BLaER1 treated with 17β-estradiol and CSF1 and Interleukin-3, amounts not matched to agents 10 nM and 100 nM (cell line): Measurements from ENCODE around the gene UNC45A.
"Not testable (repeated sequence)": the region's sequence is repeated elsewhere in the genome, so short reads cannot be mapped to it uniquely, and the experiment has no call there.

Experiments
- H3K27ac ChIP-seq, 11 experiments: shearing (Covaris generic); formaldehyde crosslinking; 2 replicates each; pipeline ENCODE4 v1.8.1; 2022
- H3K27me3 ChIP-seq, 11 experiments: shearing (Covaris generic); formaldehyde crosslinking; 2 replicates each; pipeline ENCODE4 v1.8.1; 2022
- H3K36me3 ChIP-seq, 11 experiments: shearing (Covaris generic); formaldehyde crosslinking; 2 replicates each; pipeline ENCODE4 v1.8.1; 2022
- H3K4me1 ChIP-seq, 10 experiments: shearing (Covaris generic); formaldehyde crosslinking; 2 replicates each; pipeline ENCODE4 v1.8.1; 2022
- H3K4me2 ChIP-seq, 11 experiments: shearing (Covaris generic); formaldehyde crosslinking; 2 replicates each; pipeline ENCODE4 v1.8.1; 2022
- H3K4me3 ChIP-seq, 10 experiments: shearing (Covaris generic); formaldehyde crosslinking; 2 replicates each; pipeline ENCODE4 v1.8.1; 2022
- H3K9ac ChIP-seq, 11 experiments: shearing (Covaris generic); formaldehyde crosslinking; 2 replicates each; pipeline ENCODE4 v1.8.1; 2022
- H3K9me3 ChIP-seq, 11 experiments: shearing (Covaris generic); formaldehyde crosslinking; replicated peaks in 1 of 11; 2 replicates each; pipeline ENCODE4 v1.8.1; 2022
- H4K20me1 ChIP-seq, 11 experiments: shearing (Covaris generic); formaldehyde crosslinking; 2 replicates each; pipeline ENCODE4 v1.8.1; 2022
- Cebpa-rat ChIP-seq, 11 experiments: shearing (Covaris generic); IDR thresholded peaks; 2 replicates each; pipeline ENCODE4 v1.8.1; 2022

Gene UNC45A

DNA sequence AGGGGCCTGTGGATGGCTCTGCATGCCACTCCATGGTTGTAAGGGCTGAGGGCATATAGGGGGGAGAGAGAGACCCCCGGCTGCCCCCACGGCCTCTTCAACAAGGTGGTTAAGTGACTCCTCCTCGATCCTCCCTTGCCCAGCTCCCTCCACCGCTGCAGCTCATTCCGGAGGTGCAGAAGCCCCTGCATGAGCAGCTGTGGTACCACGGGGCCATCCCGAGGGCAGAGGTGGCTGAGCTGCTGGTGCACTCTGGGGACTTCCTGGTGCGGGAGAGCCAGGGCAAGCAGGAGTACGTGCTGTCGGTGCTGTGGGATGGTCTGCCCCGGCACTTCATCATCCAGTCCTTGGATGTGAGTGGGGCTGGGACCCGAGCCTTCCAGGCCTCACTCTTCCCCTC, 44.2 kb upstream of the UNC45A start:
- H3K4me1 ChIP-seq, result peaks cover 9 to 42% (median 21%) of the 10 kb centered on the region in 10 experiments
- H3K4me3 ChIP-seq, result no peak overlapping the region
- H4K20me1 ChIP-seq, result peaks cover 4 to 97% (median 52%) of the 10 kb centered on the region in 11 experiments; a peak in 15 of 22 replicates
- no peak overlapping the region for H3K27ac ChIP-seq
- peaks cover 80 to 97% (median 94%) of the 10 kb centered on the region in 11 experiments for H3K36me3 ChIP-seq
- H3K4me2 ChIP-seq, result no peak overlapping the region
- H3K9me3 ChIP-seq, result no peaks in the 10 kb centered on the region
- 0 out of 22 replicates have a peak overlapping the region, but pooled peaks of 1 of the 11 experiments have one; percentile 34 for H3K9ac ChIP-seq
- H3K27me3 ChIP-seq, result no peaks in the 10 kb centered on the region
- no peak for TF ChIP-seq Cebpa-rat (IDR thresholded peaks at IDR 0.05)

DNA sequence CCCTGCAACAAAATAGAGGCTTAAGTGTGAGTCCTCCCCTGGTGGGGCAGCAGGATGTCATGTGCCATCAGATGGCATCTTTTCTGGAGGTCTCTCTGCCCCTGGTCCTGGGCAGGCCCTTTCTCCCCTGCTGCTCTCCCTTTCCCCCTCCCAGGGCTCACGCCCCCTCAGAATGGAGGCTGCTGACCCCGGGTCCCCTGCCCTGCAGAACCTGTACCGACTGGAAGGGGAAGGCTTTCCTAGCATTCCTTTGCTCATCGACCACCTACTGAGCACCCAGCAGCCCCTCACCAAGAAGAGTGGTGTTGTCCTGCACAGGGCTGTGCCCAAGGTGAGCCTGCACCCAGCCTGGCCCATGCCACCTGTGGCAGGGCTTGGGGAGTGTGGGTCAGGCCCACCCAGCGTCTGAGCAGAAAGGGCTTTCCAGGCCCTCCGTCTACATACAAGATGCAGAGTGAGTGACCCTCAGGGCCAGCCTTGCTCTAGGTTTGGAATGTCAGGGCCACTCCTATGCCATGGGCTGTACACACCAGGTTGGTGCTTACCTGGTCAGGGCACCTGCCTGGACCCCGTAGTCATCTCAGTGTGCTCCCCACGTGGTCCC, 43.6 kb upstream of the UNC45A start:
- no peak for TF ChIP-seq Cebpa-rat (IDR thresholded peaks at IDR 0.05)
- H3K4me2 ChIP-seq, result no peak overlapping the region

DNA sequence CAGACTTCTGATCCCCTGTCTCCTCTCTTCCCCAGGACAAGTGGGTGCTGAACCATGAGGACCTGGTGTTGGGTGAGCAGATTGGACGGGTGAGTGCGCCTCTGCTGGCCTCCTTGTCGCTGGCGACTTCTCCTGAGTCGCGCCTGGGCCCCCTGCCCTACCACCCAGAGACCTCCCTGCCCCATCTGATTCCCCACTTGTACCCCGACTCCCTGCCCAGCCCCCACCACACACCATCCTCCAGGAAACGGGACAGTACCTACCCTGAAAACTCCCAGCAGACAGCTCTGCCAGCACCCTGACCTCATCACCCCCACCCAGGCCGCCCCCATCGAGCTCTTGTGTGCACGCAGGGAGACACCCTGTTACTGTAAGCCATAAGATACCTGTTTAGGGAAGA, 43.1 kb upstream of the UNC45A start:
- no peak overlapping the region for H3K4me2 ChIP-seq
- H3K9me3 ChIP-seq, result no peaks in the 10 kb centered on the region
- H3K4me3 ChIP-seq, result no peak overlapping the region
- H3K27me3 ChIP-seq, result no peaks in the 10 kb centered on the region
- H3K36me3 ChIP-seq, result peaks cover 77 to 96% (median 93%) of the 10 kb centered on the region in 11 experiments
- H4K20me1 ChIP-seq, result peaks cover 0 to 92% (median 43%) of the 10 kb centered on the region in 11 experiments; a peak in 15 of 22 replicates
- no peak overlapping the region for H3K9ac ChIP-seq
- no peak for TF ChIP-seq Cebpa-rat (IDR thresholded peaks at IDR 0.05)
- H3K27ac ChIP-seq, result no peak overlapping the region
- peaks cover 6 to 45% (median 21%) of the 10 kb centered on the region in 10 experiments for H3K4me1 ChIP-seq

More for the DNA sequence above, 43.6 kb upstream of the UNC45A start:
- H3K9me3 ChIP-seq, result no peaks in the 10 kb centered on the region
- no peak overlapping the region for H3K27ac ChIP-seq
- peaks cover 83 to 100% (median 98%) of the 10 kb centered on the region in 11 experiments for H3K36me3 ChIP-seq
- H4K20me1 ChIP-seq, result peaks cover 2 to 98% (median 48%) of the 10 kb centered on the region in 11 experiments; a peak in 15 of 22 replicates
- H3K4me1 ChIP-seq, result peaks cover 4 to 45% (median 20%) of the 10 kb centered on the region in 10 experiments; a peak in 19 of 20 replicates
- H3K27me3 ChIP-seq, result no peaks in the 10 kb centered on the region
- 0 out of 22 replicates have a peak overlapping the region, but pooled peaks of 1 of the 11 experiments have one; percentile 19 for H3K9ac ChIP-seq
- no peak overlapping the region for H3K4me3 ChIP-seq

DNA sequence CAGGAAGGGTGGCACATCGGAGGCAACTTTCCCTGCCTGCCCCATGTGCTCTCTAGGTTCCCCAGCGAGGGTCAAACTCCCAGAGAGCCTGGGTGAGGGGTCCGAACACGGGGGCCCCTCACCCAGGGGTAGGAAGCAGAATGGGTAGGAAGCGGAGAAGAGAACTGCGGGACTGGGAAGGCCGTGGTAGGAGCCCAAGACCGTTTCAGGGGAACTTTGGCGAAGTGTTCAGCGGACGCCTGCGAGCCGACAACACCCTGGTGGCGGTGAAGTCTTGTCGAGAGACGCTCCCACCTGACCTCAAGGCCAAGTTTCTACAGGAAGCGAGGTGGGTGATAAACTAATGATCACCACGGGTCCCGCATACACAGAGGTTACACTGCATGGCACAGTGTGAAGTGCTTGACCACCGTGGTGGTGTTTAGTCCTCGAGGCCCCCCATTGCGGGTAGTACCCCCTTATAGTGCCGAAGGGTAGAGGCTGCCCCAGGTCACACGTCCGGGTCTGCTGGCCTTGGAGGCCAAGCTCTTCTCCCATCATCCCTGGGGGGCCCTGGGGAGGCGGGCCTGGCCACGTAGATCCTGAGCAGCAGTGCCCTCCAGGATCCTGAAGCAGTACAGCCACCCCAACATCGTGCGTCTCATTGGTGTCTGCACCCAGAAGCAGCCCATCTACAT, 42.4 kb upstream of the UNC45A start:
- no peak overlapping the region for H3K4me3 ChIP-seq
- H3K27ac ChIP-seq, result no peak overlapping the region
- no peak for TF ChIP-seq Cebpa-rat (IDR thresholded peaks at IDR 0.05)
- no peaks in the 10 kb centered on the region for H3K27me3 ChIP-seq
- H3K36me3 ChIP-seq, result peaks cover 72 to 89% (median 87%) of the 10 kb centered on the region in 11 experiments
- no peaks in the 10 kb centered on the region for H3K9me3 ChIP-seq
- H4K20me1 ChIP-seq, result peaks cover 0 to 86% (median 36%) of the 10 kb centered on the region in 11 experiments; a peak in 14 of 22 replicates
- H3K9ac ChIP-seq, result no peak overlapping the region
- H3K4me2 ChIP-seq, result no peak overlapping the region
- peaks cover 12 to 45% (median 24%) of the 10 kb centered on the region in 10 experiments for H3K4me1 ChIP-seq

DNA sequence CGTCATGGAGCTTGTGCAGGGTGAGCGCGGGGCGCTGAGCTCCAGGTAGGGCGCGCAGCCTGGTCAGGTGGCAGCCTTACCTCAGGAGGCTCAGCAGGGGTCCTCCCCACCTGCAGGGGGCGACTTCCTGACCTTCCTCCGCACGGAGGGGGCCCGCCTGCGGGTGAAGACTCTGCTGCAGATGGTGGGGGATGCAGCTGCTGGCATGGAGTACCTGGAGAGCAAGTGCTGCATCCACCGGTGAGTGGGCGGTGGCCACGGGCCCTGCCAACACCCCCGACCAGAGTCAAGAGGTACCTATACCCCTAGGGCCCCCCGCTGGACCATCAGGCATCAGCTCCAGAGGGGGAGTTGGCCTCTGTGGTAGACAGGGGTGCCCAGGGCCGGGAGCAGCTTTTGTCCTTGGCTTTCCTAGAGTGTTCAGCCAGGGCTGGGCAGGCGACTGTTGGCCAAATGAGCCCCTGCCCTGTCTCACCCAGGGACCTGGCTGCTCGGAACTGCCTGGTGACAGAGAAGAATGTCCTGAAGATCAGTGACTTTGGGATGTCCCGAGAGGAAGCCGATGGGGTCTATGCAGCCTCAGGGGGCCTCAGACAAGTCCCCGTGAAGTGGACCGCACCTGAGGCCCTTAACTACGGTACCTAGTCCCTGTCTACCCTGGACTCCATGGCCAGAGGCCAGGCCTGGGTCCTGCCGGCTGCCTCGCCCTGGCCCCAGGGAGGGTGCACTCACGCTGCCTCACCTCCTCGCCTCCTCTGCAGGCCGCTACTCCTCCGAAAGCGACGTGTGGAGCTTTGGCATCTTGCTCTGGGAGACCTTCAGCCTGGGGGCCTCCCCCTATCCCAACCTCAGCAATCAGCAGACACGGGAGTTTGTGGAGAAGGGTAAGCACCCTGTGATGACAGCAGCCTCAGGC, 41.7 kb upstream of the UNC45A start:
- Histone ChIP-seq H3K9ac (peak overlapping the region in 1 of 11 experiments; percentile 42; a peak in 1 of 22 replicates), H3K4me2 (no peak overlapping the region), H3K36me3 (peaks cover 69 to 84% (median 79%) of the 10 kb centered on the region in 11 experiments), H3K27me3 (no peaks in the 10 kb centered on the region), H3K4me1 (peaks cover 18 to 37% (median 26%) of the 10 kb centered on the region in 10 experiments), H3K27ac (no peak overlapping the region), H3K4me3 (no peak overlapping the region), H4K20me1 (peaks cover 0 to 78% (median 34%) of the 10 kb centered on the region in 11 experiments; a peak in 14 of 22 replicates), H3K9me3 (no peaks in the 10 kb centered on the region)
- no peak for TF ChIP-seq Cebpa-rat (IDR thresholded peaks at IDR 0.05)

DNA sequence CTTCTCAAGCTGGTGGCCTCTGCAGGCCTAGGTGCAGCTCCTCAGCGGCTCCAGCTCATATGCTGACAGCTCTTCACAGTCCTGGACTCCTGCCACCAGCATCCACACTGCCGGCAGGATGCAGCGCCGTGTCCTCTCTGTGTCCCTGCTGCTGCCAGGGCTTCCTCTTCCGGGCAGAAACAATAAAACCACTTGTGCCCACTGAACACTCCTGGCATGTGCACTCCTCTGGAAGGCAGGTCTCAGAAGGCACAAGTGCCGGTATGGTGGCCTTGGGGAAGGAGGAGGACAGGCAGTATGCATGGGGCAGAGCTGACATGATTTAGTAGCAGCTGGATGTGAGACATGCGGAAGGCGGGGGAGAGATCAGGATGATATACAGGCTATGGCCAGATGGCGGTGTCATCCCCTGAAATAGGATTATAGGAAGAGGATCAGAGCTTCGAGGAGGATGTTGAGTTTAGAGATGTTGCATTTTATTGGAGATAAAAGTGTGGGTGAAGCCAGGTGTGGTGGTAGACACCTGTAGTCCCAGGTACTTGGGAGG, 39.4 kb upstream of the UNC45A start:
- no peak overlapping the region for H3K4me3 ChIP-seq
- H3K9ac ChIP-seq, result peak overlapping the region in 3 of 11 experiments; percentile 5 to 50 (median 37); a peak in 3 of 22 replicates

DNA sequence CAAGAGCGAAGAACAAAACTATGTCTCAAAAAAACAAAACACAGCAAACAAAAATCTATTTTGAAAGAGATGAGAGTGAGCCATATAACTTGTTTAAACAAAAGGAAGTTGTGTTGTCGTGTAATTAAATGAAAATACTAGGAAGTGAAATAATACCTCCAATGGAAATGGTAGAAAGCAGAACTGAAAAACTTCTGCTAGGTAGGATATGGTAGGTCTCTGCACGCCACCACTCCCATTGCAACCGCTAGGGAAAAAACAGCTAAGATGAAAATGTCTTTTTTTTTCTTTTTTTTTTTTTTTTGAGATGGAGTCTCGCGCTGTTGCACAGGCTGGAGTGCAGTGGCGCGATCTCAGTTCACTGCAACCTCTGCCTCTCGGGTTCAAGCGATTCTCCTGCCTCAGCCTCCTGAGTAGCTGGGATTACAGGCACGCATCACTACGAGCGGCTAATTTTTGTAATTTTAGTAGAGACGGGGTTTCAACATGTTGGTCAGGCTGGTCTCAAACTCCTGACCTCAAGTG, 37.9 kb upstream of the UNC45A start:
- not testable (repeated sequence) for H3K4me3 ChIP-seq, H3K27me3 ChIP-seq, H3K9ac ChIP-seq, H3K9me3 ChIP-seq
- peak overlapping the region; percentile 42 to 77 (median 63) for H3K4me2 ChIP-seq
- H3K27ac ChIP-seq, result peak overlapping the region in 7 of 11 experiments; percentile 4 to 59 (median 35); a peak in 7 of 22 replicates
- peaks cover 36 to 48% (median 43%) of the 10 kb centered on the region in 11 experiments for H3K36me3 ChIP-seq
- peaks cover 28 to 49% (median 35%) of the 10 kb centered on the region in 10 experiments for H3K4me1 ChIP-seq
- peaks cover 0 to 41% (median 11%) of the 10 kb centered on the region in 11 experiments; a peak in 10 of 22 replicates for H4K20me1 ChIP-seq

More for the DNA sequence above, 39.4 kb upstream of the UNC45A start:
- Histone ChIP-seq H3K4me2 (peak overlapping the region in 5 of 11 experiments; percentile 2 to 77 (median 61); a peak in 5 of 22 replicates), H3K27me3 (no peaks in the 10 kb centered on the region), H3K9me3 (no peaks in the 10 kb centered on the region), H3K4me1 (peaks cover 18 to 37% (median 26%) of the 10 kb centered on the region in 10 experiments), H3K36me3 (peaks cover 52 to 64% (median 58%) of the 10 kb centered on the region in 11 experiments), H3K27ac (no peak overlapping the region), H4K20me1 (peaks cover 0 to 57% (median 18%) of the 10 kb centered on the region in 11 experiments; a peak in 13 of 22 replicates)
- TF ChIP-seq Cebpa-rat (IDR thresholded peaks at IDR 0.05), result no peak
